Ovary (tissue), 9 donors: ENCODE measurements around the gene RNH1. TPM values are rescaled to one million over a fixed set of nuclear protein-coding genes. Genes with fewer than 3 reads are reported as not detected.
A peak's percentile ranks its signal among the peaks of the same experiment; 100 is the strongest.

Experiments used
- DNase-seq, 5 donors: peaks; one replicate each; pipeline ENCODE4 v3.0.0-alpha.2; 2019 to 2020
- H3K27ac ChIP-seq, 2 donors: fragments of 200-600 bp; one replicate each; pipeline versions ENCODE4 v1.5.1 to v1.8.0; 2019 to 2022
- H3K27me3 ChIP-seq: fragments of 200-600 bp; one replicate; pipeline ENCODE4 v1.8.0; 2022
- H3K36me3 ChIP-seq: fragments of 200-600 bp; sonication (generic); one replicate; pipeline ENCODE4 v1.5.1; 2019
- H3K4me1 ChIP-seq: one replicate; pipeline ENCODE4 v1.8.1; 2013; ENCODE audit warnings: mild to moderate bottlenecking, moderate library complexity; ENCODE audit not compliant: insufficient read depth
- H3K4me3 ChIP-seq: fragments of 200-600 bp; sonication (generic); one replicate; pipeline ENCODE4 v1.5.1; 2017
- H3K9me3 ChIP-seq, 2 donors: fragments of 200-600 bp in 1 of 2; sonication (generic) in 1 of 2; one replicate each; pipeline versions ENCODE4 v1.5.1 to v1.8.1; 2013 to 2019; ENCODE audit warnings: mild to moderate bottlenecking in 1 of 2, moderate library complexity in 1 of 2
- EP300 ChIP-seq: sonication (generic); formaldehyde crosslinking; IDR thresholded peaks from one replicate; pipeline ENCODE4 v1.6.1; 2017; ENCODE audit warnings: antibody characterized with exemption
- POLR2A ChIP-seq: fragments of 450-650 bp; IDR thresholded peaks from one replicate; pipeline ENCODE4 v1.6.1; 2017; ENCODE audit warnings: antibody characterized with exemption, mild to moderate bottlenecking, moderate library complexity
- WGBS, 3 donors: extraction: QIAGEN DNeasy Blood & Tissue Kit in 1 of 3; methylation state at CpG; one replicate each; pipeline versions ENCODE4 v1.1.5 to v1.1.7; 2013 to 2017; 5-methylcytosine and 5-hydroxymethylcytosine counted together
- intact Hi-C, 4 donors: fragments of 100-400 bp; cut with DNase I; formaldehyde crosslinking; loops; one replicate each; pipeline versions ENCODE4 v1.11.0 to v1.15.1; 2022 to 2023
- polyA plus RNA-seq, 2 donors: library from polyadenylated mRNA; stranded (reverse); fragments of 200-250 nt in 1 of 2; fragments of 350-450 nt in 1 of 2; fragmentation: Illumina TruSeq in 1 of 2; extraction: RNeasy Lipid Tissue Mini Kit (QIAGEN cat#74804) in 1 of 2; gene quantifications; one replicate each; pipeline ENCODE4 v1.2.3, GENCODE V29; 2013 to 2014
- total RNA-seq, 7 donors: library from RNA; depleted of rRNA in 2 of 7; stranded (reverse); fragments of >200 nt in 2 of 7; fragmentation: NEBNext Ultra II Directional in 3 of 7; extraction: Animal tissue kit (Norgen Biotek cat#: 25700) in 3 of 7; gene quantifications; one replicate each; pipeline versions ENCODE4 v1.1.0 to v1.2.4, GENCODE V29; 2016 to 2023
- TF ChIP-seq, protein P1 (sequence below), 3 donors: fragments of 450-650 bp in 2 of 3; fragments of 200-600 bp in 1 of 3; IDR thresholded peaks; one replicate each; pipeline versions ENCODE4 v1.5.1 to v1.8.0; 2016 to 2022; ENCODE audit warnings: antibody characterized with exemption in 3 of 3, mild to moderate bottlenecking in 1 of 3
- donor health status: DM: no; HTN: no; CAD: no; lungs with moderate emphysema.
- donor health status: DM: no; HTN: no; CAD: no.
- donor health status: Bipolar disorder and iron deficiency.
- donor health status: DM: yes; HTN: yes; CAD: no.
- donor health status: DM: no; HTN: no; CAD: no.
- donor health status: DM: yes; HTN: yes; CAD: no.

The RNH1 gene
- total and polyA plus RNA-seq, 9 donors, result 17.4 to 233 (median 156) TPM

DNA sequence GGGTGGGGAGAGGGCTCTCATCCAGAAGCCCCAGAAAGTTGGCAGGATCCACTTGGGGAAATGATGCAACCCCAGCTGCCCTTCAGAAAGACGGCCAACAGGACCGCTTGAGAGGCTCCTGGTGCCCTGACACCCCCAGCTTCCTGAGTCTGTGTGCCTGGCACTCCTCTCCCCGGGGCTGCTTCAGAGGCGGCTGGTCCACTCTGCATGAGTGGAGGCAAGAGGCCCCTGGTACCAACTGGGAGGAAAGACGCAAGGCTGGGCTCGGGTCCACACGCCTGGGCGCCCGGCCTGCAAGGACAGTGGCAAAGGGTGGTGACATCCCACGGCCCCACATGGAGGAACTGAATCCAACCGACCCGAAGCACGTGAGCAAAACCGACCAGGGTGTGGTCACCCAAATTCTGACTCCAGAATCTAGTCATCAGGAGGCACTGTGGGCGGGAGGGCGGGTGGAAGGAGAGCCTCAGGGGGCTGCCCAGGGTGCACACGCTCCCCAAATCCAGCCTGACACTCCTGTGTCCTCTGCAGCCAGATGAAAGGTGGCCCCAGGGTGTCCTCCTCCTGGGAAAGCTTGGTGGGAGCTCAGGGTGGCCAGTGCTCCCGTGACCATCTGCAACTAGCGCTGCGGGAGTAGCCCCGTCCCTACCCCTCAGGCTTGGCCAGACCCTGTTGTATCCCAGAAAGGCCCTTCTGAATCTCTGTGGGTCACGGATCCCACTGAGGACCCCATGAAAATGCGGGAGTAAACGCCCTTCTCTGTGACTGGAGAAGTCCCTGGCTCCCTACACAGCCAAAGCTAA is 3.7 kb downstream of the RNH1 start:
- 53 to 56% (median 55%) methylated on average over 23 to 24 of the region's 24 CpGs for WGBS, 3 donors
- Histone ChIP-seq H3K4me3 (peak overlapping the region; percentile 25), H3K9me3 (no peaks in the 10 kb centered on the region), H3K4me1 (peaks cover 14% of the 10 kb centered on the region), H3K27ac (peak overlapping the region; percentile 64 to 75), H3K27me3 (no peaks in the 10 kb centered on the region), H3K36me3 (no peaks in the 10 kb centered on the region)
- intact Hi-C loops, result loop anchor here in 1 of 4 donors (10.0 kb wide), 1 partner anchor 49 kb away; the partner anchor contains the start of gene PTDSS2
- TF ChIP-seq, protein P1, sequence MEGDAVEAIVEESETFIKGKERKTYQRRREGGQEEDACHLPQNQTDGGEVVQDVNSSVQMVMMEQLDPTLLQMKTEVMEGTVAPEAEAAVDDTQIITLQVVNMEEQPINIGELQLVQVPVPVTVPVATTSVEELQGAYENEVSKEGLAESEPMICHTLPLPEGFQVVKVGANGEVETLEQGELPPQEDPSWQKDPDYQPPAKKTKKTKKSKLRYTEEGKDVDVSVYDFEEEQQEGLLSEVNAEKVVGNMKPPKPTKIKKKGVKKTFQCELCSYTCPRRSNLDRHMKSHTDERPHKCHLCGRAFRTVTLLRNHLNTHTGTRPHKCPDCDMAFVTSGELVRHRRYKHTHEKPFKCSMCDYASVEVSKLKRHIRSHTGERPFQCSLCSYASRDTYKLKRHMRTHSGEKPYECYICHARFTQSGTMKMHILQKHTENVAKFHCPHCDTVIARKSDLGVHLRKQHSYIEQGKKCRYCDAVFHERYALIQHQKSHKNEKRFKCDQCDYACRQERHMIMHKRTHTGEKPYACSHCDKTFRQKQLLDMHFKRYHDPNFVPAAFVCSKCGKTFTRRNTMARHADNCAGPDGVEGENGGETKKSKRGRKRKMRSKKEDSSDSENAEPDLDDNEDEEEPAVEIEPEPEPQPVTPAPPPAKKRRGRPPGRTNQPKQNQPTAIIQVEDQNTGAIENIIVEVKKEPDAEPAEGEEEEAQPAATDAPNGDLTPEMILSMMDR (IDR thresholded peaks at IDR 0.05), result no peak
- no peak for TF ChIP-seq POLR2A
- TF ChIP-seq EP300, result no peak
- peak in 3 of 5 donors; percentile 47 to 63 (median 52) for DNase-seq

DNA sequence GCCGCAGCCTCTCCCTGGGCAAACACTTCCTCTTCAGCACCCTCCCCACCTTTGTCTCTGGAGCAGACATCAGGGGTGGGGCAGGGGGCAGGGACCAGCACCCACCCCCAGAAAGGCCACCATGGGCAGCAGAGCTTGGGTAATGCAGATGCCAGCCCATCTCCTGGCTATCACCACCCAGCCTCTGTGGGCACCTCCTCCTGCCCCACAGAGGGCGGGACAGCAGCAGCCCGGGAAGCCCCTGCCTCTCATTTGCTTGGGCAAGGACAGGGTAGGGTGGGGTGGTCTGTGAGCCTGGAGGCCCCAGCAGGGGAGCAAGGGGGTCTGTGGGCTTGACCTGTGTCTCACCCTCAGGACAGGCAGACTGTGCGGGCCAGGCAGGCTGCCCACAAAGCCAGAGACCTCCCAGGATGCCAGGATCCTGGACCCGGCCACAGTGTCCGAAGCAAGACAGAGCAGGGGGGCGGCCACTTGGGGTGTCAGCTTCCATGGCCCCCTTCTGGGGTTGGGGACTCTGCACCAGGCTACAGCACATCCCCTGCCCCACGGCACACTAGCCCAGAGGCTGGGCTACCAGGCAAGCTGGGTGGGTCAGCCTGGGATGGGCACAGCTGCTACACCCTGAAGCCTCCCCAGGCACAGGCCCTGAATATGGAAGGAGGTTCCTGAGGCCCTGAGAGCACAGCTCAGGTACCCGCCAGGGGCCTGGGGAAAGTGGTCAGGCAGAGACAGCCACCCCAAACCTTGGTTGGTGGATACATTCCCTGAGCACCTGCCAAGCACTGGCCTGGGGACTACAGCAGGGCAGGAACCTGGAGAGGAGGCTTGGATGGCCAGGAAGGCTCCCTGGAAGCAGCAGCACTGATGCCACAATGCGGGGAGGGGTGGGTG is 4.5 kb downstream of the RNH1 start:
- 80 to 84% (median 81%) methylated on average over 8 to 10 of the region's 10 CpGs for WGBS, 3 donors
- Histone ChIP-seq H3K27ac (no peak overlapping the region), H3K9me3 (no peaks in the 10 kb centered on the region), H3K4me1 (peaks cover 9% of the 10 kb centered on the region), H3K36me3 (no peaks in the 10 kb centered on the region), H3K4me3 (no peak overlapping the region), H3K27me3 (no peaks in the 10 kb centered on the region)
- DNase-seq, result peak in 3 of 5 donors; percentile 44 to 54 (median 45)
- TF ChIP-seq, protein P1 (IDR thresholded peaks at IDR 0.05), result no peak
- TF ChIP-seq POLR2A (no peak), EP300 (no peak)
- intact Hi-C loops, result loop anchor here in 1 of 4 donors (10.0 kb wide), 1 partner anchor 48 kb away; the partner anchor contains the start of gene PTDSS2

DNA sequence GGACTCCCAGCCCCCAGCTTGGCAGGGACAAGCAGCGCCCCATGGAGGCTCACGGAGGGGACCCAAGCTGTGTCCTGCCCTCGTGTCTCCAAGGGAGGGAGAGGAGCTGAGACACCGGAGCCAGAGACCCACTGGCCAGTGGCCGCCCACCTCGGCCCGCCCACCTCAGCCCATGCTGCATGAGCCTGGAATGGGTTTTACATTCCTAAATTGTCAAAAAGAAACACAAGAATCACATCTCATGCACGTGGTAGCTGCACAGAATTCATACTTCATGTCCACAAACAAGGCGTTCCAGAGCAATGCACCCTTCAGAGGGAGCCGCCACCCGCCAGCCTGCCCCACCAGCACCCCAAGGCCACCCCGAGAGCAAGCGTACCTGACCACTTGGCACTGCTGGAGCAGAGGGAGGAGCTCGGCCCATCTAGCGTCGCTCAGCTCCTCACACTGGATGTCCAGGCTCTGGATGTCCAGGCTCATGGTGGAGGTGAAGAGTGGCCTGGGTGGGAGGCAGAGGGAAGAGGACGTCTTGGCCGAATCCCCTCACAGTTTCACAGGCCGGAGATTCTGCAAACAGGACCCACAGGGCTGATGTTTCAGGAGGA is 5.3 kb downstream of the RNH1 start:
- no peaks in the 10 kb centered on the region for H3K36me3 ChIP-seq
- H3K27me3 ChIP-seq, result no peaks in the 10 kb centered on the region
- intact Hi-C loops, result loop anchor here in 1 of 4 donors (10.0 kb wide), 1 partner anchor 47 kb away; the partner anchor contains the start of gene PTDSS2
- H3K27ac ChIP-seq, result no peak overlapping the region
- no peaks in the 10 kb centered on the region for H3K9me3 ChIP-seq
- TF ChIP-seq, protein P1 (IDR thresholded peaks at IDR 0.05), result no peak
- TF ChIP-seq POLR2A (no peak), EP300 (no peak)
- no peak overlapping the region for H3K4me3 ChIP-seq
- H3K4me1 ChIP-seq, result peaks cover 11% of the 10 kb centered on the region
- no peak for DNase-seq
- WGBS, 3 donors, result 76 to 84% (median 80%) methylated on average over 19 of the region's 19 CpGs
